B cell (primary cell): Measurements from ENCODE around the gene EDNRA. TPM values are rescaled to one million over a fixed set of nuclear protein-coding genes. Genes with fewer than 3 reads are reported as not detected.

Experiments
- ATAC-seq: fragments of 200-7000 bp; cut with Tn5 transposase; one replicate; pipeline ENCODE4 v1.10.0; 2021; ENCODE audit warnings: low read depth, mild to moderate bottlenecking, moderate number of reproducible peaks, moderate library complexity
- CTCF ChIA-PET: fragments of 350-600 bp; sonication (Branson Sonifier 250); formaldehyde crosslinking; loops from one replicate; lab custom pipeline; 2021; ENCODE audit warnings: antibody characterized with exemption, inconsistent platforms; lab: Charles Lee
- POLR2A ChIA-PET: fragments of 350-600 bp; sonication (Branson Sonifier 250); formaldehyde crosslinking; loops from one replicate; lab custom pipeline; 2021; ENCODE audit warnings: antibody characterized with exemption; lab: Charles Lee
- DNase-seq: peaks from one replicate; pipeline ENCODE4 v3.0.0; 2013
- H2AFZ ChIP-seq: 2 replicates; pipeline ENCODE4 v1.6.1; 2012; ENCODE audit warnings: mild to moderate bottlenecking, low read depth, low read length; ENCODE audit not compliant: insufficient read depth, poor library complexity, severe bottlenecking
- H3K27ac ChIP-seq, 2 donors: 1 replicate in 1 of 2; 2 replicates in 1 of 2; pipeline ENCODE4 v1.5.1; 2012 to 2013; ENCODE audit warnings: low read length in 2 of 2, mild to moderate bottlenecking in 2 of 2, moderate library complexity in 1 of 2
- H3K27me3 ChIP-seq, 4 experiments: fragments of 200-600 bp in 1 of 4; sonication (generic) in 1 of 4; replicated peaks in 1 of 4; 1 replicate in 2 of 4; 2 replicates in 2 of 4; pipeline versions ENCODE4 v1.6.1 to v1.7.0; 2013 to 2016; ENCODE audit warnings: low read length in 3 of 4, mild to moderate bottlenecking in 2 of 4, mixed read lengths in 1 of 4, moderate library complexity in 1 of 4; ENCODE audit not compliant: insufficient read depth in 4 of 4, control insufficient read depth in 3 of 4; ENCODE audit errors: control extremely low read depth in 1 of 4
- H3K36me3 ChIP-seq, 2 experiments: replicated peaks in 1 of 2; 1 replicate in 1 of 2; 2 replicates in 1 of 2; pipeline versions ENCODE4 v1.6.1 to v1.7.1; 2013; ENCODE audit warnings: low read length in 1 of 2; ENCODE audit not compliant: insufficient read depth in 2 of 2, control insufficient read depth in 1 of 2; ENCODE audit errors: control extremely low read depth in 1 of 2, extremely low read depth in 1 of 2
- H3K4me1 ChIP-seq, 2 donors: fragments of 200-600 bp in 1 of 2; sonication (generic) in 1 of 2; 1 replicate in 1 of 2; 2 replicates in 1 of 2; pipeline versions ENCODE4 v1.5.1 to v1.6.1; 2013 to 2017; ENCODE audit warnings: low read length in 2 of 2; ENCODE audit not compliant: control insufficient read depth in 2 of 2, insufficient read depth in 2 of 2
- H3K4me2 ChIP-seq: replicated peaks from 2 replicates; pipeline ENCODE3; 2012; ENCODE audit warnings: mild to moderate bottlenecking, low read depth, low read length; ENCODE audit not compliant: poor library complexity, severe bottlenecking
- H3K4me3 ChIP-seq, 5 experiments: fragments of 200-600 bp in 1 of 5; sonication (generic) in 1 of 5; 1 replicate in 3 of 5; 2 replicates in 2 of 5; pipeline versions ENCODE4 v1.5.1 to v1.7.0; 2011 to 2016; ENCODE audit warnings: low read length in 4 of 5, mild to moderate bottlenecking in 4 of 5, low read depth in 2 of 5, control low read depth in 1 of 5, moderate library complexity in 1 of 5; ENCODE audit not compliant: insufficient read depth in 1 of 5; ENCODE audit errors: control extremely low read depth in 1 of 5, extremely low read depth in 1 of 5
- H3K79me2 ChIP-seq: fragments of 200-600 bp; sonication (generic); one replicate; pipeline ENCODE4 v1.6.0; 2016; ENCODE audit warnings: low read length; ENCODE audit not compliant: control insufficient read depth, insufficient read depth
- H3K9ac ChIP-seq: fragments of 200-600 bp; sonication (generic); 2 replicates; pipeline ENCODE4 v1.6.1; 2017; ENCODE audit warnings: mild to moderate bottlenecking, low read length, moderate library complexity
- H3K9me3 ChIP-seq, 3 donors: one replicate each; pipeline versions ENCODE4 v1.6.1 to v1.7.1; 2013; ENCODE audit warnings: low read length in 2 of 3; ENCODE audit not compliant: control insufficient read depth in 2 of 3, insufficient read depth in 1 of 3; ENCODE audit errors: control extremely low read depth in 1 of 3
- H4K20me1 ChIP-seq: 2 replicates; pipeline ENCODE4 v1.6.0; 2012; ENCODE audit warnings: mild to moderate bottlenecking, low read length; ENCODE audit not compliant: insufficient read depth, control insufficient read depth, poor library complexity, severe bottlenecking
- H3K27ac Mint-ChIP-seq: one replicate; pipeline ENCODE4 v1.8.0; 2021; ENCODE audit warnings: mixed read lengths
- H3K27me3 Mint-ChIP-seq: one replicate; pipeline ENCODE4 v1.8.0; 2021; ENCODE audit warnings: mixed read lengths
- H3K4me1 Mint-ChIP-seq: one replicate; pipeline ENCODE4 v1.8.0; 2021; ENCODE audit warnings: mixed read lengths
- H3K4me3 Mint-ChIP-seq: one replicate; pipeline ENCODE4 v1.8.0; 2021; ENCODE audit warnings: mixed read lengths
- H3K9me3 Mint-ChIP-seq: one replicate; pipeline ENCODE4 v1.8.0; 2022; ENCODE audit warnings: mixed read lengths; ENCODE audit not compliant: insufficient read depth
- CTCF ChIP-seq: fragments of 200-600 bp; IDR thresholded peaks from one replicate; pipeline ENCODE4 v1.8.0; 2022; ENCODE audit warnings: antibody characterized with exemption, mild to moderate bottlenecking
- EZH2 ChIP-seq: IDR thresholded peaks from 2 replicates; pipeline ENCODE4 v1.6.1; 2012; ENCODE audit warnings: borderline replicate concordance, low read depth, mild to moderate bottlenecking, moderate library complexity, low read length; ENCODE audit not compliant: insufficient read depth, poor library complexity, severe bottlenecking
- WGBS: methylation state at CpG from one replicate; pipeline ENCODE4 v1.1.5; 2013; ENCODE audit warnings: missing lambda C conversion rate; ENCODE audit not compliant: insufficient coverage; 5-methylcytosine and 5-hydroxymethylcytosine counted together
- intact Hi-C: fragments of 100-400 bp; cut with micrococcal nuclease; formaldehyde crosslinking; loops from one replicate; pipeline ENCODE4 v1.10.0; 2022
- polyA plus RNA-seq: library from polyadenylated mRNA; depleted of rRNA; stranded (reverse); fragments of >200 nt; gene quantifications from 2 replicates; pipeline ENCODE4 v1.2.3, GENCODE V29; 2012
- total RNA-seq, 2 donors: library from RNA; stranded (reverse); fragments of 120-200 nt in 1 of 2; gene quantifications; 1 replicate in 1 of 2; 2 replicates in 1 of 2; pipeline versions ENCODE4 v1.2.3 to v1.2.4, GENCODE V29; 2013 to 2022

EDNRA gene
- total and polyA plus RNA-seq, 2 donors (not counting 1 experiment from before 2014, with no cell fraction given), result not detected

DNA sequence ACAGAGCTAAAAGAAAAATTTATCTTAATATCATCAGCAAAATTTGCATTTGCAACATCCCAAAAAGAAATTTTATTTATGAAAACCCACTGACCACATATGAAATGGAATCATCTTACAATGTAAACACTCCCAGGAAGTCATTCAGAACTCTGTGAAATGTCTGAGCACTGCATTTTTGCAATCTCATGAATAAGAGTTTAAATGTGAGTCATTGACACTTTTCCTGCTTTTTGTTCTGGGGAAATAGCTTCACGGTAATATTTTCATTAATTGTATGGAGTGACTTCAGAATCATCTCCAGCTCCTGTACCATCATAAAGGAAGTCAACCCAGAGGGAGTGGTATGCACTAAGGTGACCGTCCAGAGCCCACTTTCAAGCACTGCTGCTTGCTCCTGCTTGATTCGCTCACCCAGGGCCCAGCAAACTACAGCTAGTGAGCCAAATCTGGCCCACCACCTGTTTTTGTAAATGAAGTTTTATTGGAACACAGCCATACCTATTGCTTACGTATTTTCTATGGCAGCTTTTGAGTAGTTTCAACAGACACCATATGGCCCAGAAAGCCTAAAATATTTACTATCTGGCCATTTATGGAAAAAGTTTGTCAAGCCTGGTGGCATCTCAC lies 17.2 kb downstream of the EDNRA start:
- no peak overlapping the region for H3K4me2 ChIP-seq
- intact Hi-C loops, result no loop called here
- H3K79me2 ChIP-seq, result no peaks in the 10 kb centered on the region
- Mint-ChIP-seq H3K27ac (no peak overlapping the region), H3K4me3 (no peak overlapping the region), H3K4me1 (no peaks in the 10 kb centered on the region), H3K9me3 (peaks cover 4% of the 10 kb centered on the region), H3K27me3 (peaks cover 3% of the 10 kb centered on the region)
- H3K27me3 ChIP-seq, result peaks cover 0 to 4% (median 0%) of the 10 kb centered on the region in 4 experiments
- no peak overlapping the region for H3K4me3 ChIP-seq
- H3K27ac ChIP-seq, result no peak overlapping the region
- TF ChIP-seq CTCF, result no peak
- no peak for TF ChIP-seq EZH2
- H3K9ac ChIP-seq, result no peak overlapping the region
- no peaks in the 10 kb centered on the region for H4K20me1 ChIP-seq
- no peaks in the 10 kb centered on the region for H3K36me3 ChIP-seq
- WGBS, result 87% methylated on average over 3 of the region's 4 CpGs
- CTCF ChIA-PET, result interaction anchor here (0.7 kb wide), 1 partner anchor 10 kb away, joined by 3 read pairs; no protein-coding TSS in a partner anchor
- ATAC-seq, result no peak
- DNase-seq, result no peak
- no peak overlapping the region for H2AFZ ChIP-seq
- no peaks in the 10 kb centered on the region for H3K4me1 ChIP-seq
- POLR2A ChIA-PET, result no interaction called here
- H3K9me3 ChIP-seq, result no peaks in the 10 kb centered on the region

- TF ChIP-seq EZH2 (no peak), CTCF (no peak)
- Mint-ChIP-seq H3K27ac (no peak overlapping the region), H3K27me3 (peaks cover 18% of the 10 kb centered on the region), H3K4me1 (no peaks in the 10 kb centered on the region), H3K9me3 (no peaks in the 10 kb centered on the region), H3K4me3 (no peak overlapping the region)
- no peak overlapping the region for H3K9ac ChIP-seq
- ATAC-seq, result no peak
- H3K27me3 ChIP-seq, result no peaks in the 10 kb centered on the region
- H3K4me3 ChIP-seq, result no peak overlapping the region
- H2AFZ ChIP-seq, result no peak overlapping the region
- no peaks in the 10 kb centered on the region for H3K79me2 ChIP-seq
- no peaks in the 10 kb centered on the region for H3K4me1 ChIP-seq
- intact Hi-C loops, result no loop called here
- H3K36me3 ChIP-seq, result no peaks in the 10 kb centered on the region
- DNase-seq, result no peak
- no peaks in the 10 kb centered on the region for H3K9me3 ChIP-seq
- WGBS, result 89% methylated on average over 1 of the region's 2 CpGs
- ChIA-PET POLR2A (no interaction called here), CTCF (interaction anchor here (0.9 to 2.6 kb wide), 3 partner anchors 10 to 13 kb away, joined by 3 to 7 read pairs (median 3); no protein-coding TSS in a partner anchor)
- H3K27ac ChIP-seq, result no peak overlapping the region
- H4K20me1 ChIP-seq, result no peaks in the 10 kb centered on the region
- no peak overlapping the region for H3K4me2 ChIP-seq
Measured at GRCh38 chr4:147508346-147508745, 27.4 kb downstream of the EDNRA start.
